ENCODE data around the gene CEP72. TPM values are rescaled to one million over a fixed set of nuclear protein-coding genes. Genes with fewer than 3 reads are reported as not detected.
"Not testable (repeated sequence)": the region's sequence is repeated elsewhere in the genome, so short reads cannot be mapped to it uniquely, and the experiment has no call there.

CEP72 gene
- total and polyA plus RNA-seq, 2 experiments from 2014 or later: 1.7 to 2.4 TPM

DNA sequence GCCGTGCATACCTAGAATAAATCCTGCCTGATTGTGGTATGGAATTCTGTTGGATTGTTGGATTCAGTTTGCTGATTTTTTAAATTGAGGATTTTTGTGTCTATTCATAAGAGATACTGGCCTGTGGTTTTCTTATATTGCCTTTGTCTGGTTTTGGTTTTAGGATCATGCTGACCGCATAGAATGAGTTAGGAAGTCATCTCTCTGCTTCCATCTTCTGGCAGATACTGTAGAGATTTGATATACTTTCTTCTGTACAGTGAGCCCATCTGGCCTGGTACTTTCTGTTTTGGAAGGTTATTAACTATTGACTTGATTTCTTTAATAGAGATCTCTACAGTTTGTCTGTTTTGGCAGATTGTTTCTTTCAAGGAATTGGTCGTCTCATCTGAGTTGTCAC lies 14.7 kb downstream of the CEP72 start:
- Histone ChIP-seq H3K4me3 (no peak overlapping the region), H3K4me2 (ENCODE audit: unreplicated experiment) (no peak overlapping the region), H4K20me1 (ENCODE audit: insufficient read depth) (no peaks in the 10 kb centered on the region), H3K27ac (no peak overlapping the region), H3K36me3 (ENCODE audit: low read depth) (no peaks in the 10 kb centered on the region), H2AFZ (no peak overlapping the region), H3K9ac (no peak overlapping the region), H3F3A (ENCODE audit: insufficient read depth) (no peaks in the 10 kb centered on the region), H3K79me2 (ENCODE audit: insufficient read depth) (no peaks in the 10 kb centered on the region), H3K4me1 (ENCODE audit: insufficient read depth) (no peaks in the 10 kb centered on the region), H3K9me2 (ENCODE audit: insufficient read depth) (no peaks in the 10 kb centered on the region), H3K9me3 (ENCODE audit: low read depth) (no peaks in the 10 kb centered on the region), H3K27me3 (replicated peaks; ENCODE audit: insufficient read depth) (no peaks in the 10 kb centered on the region)
- TF ChIP-seq EZH2 (IDR thresholded peaks at IDR 0.05; ENCODE audit: insufficient read depth, poor library complexity, severe bottlenecking) (no peak), EZH2phosphoT487 (IDR thresholded peaks at IDR 0.05; ENCODE audit: insufficient read depth, low read depth) (no peak)
- 92 to 94% methylated on average over 3 of the region's 3 CpGs for WGBS, 2 experiments (ENCODE audit: low coverage in 1 of 2, low lambda C conversion rate in 2 of 2, missing lambda C conversion rate in 2 of 2)
- no peak for DNase-seq
- in situ Hi-C loops (cut with MboI): no loop called here

GRCh38 chr5:627840-628239 lies 15.7 kb downstream of the CEP72 start:
- H3K9me2 ChIP-seq (ENCODE audit: insufficient read depth): no peaks in the 10 kb centered on the region
- no peaks in the 10 kb centered on the region for H3K9me3 ChIP-seq (ENCODE audit: low read depth)
- no peak overlapping the region for H2AFZ ChIP-seq
- no peak overlapping the region for H3K4me3 ChIP-seq
- no peaks in the 10 kb centered on the region for H4K20me1 ChIP-seq (ENCODE audit: insufficient read depth)
- H3K9ac ChIP-seq: no peak overlapping the region
- H3K27ac ChIP-seq: no peak overlapping the region
- H3K27me3 ChIP-seq (replicated peaks; ENCODE audit: insufficient read depth): no peaks in the 10 kb centered on the region
- DNase-seq: no peak
- TF ChIP-seq EZH2phosphoT487 (IDR thresholded peaks at IDR 0.05; ENCODE audit: insufficient read depth, low read depth) (no peak), EZH2 (IDR thresholded peaks at IDR 0.05; ENCODE audit: insufficient read depth, poor library complexity, severe bottlenecking) (no peak)
- WGBS, 2 experiments (ENCODE audit: low coverage in 1 of 2, low lambda C conversion rate in 2 of 2, missing lambda C conversion rate in 2 of 2): 97 to 98% methylated on average over 23 to 24 of the region's 24 CpGs
- H3F3A ChIP-seq (ENCODE audit: insufficient read depth): no peaks in the 10 kb centered on the region
- H3K36me3 ChIP-seq (ENCODE audit: low read depth): no peaks in the 10 kb centered on the region
- in situ Hi-C loops (cut with MboI): no loop called here
- H3K4me2 ChIP-seq (ENCODE audit: unreplicated experiment): no peak overlapping the region
- no peaks in the 10 kb centered on the region for H3K79me2 ChIP-seq (ENCODE audit: insufficient read depth)
- no peaks in the 10 kb centered on the region for H3K4me1 ChIP-seq (ENCODE audit: insufficient read depth)

DNA sequence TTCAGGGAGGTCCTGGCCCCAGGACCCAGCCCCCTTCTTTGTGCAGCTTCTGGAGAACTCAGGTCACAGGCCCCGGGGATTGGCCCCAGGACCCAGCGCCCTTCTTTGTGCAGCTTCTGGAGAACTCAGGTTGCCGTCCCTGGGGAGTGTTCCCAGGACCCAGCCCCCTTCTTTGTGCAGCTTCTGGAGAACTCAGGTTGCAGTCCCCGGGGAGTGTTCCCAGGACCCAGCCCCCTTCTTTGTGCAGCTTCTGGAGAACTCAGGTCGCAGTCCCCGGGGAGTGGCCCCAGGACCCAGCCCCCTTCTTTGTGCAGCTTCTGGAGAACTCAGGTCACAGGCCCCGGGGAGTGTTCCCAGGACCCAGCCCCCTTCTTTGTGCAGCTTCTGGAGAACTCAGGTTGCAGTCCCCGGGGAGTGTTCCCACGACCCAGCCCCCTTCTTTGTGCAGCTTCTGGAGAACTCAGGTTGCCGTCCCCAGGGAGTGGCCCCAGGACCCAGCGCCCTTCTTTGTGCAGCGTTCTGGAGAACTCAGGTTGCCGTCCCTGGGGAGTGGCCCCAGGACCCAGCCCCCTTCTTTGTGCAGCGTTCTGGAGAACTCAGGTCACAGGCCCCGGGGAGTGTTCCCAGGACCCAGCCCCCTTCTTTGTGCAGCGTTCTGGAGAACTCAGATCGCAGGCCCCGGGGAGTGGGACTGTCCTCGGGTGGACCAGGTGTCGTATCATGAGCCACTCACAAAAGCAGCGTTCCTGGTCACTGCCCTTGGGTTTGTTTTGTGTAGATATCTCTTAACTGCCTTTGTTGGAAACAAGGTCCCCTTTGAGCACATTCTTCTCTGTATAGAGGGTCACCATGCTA lies 16.4 kb downstream of the CEP72 start:
- H4K20me1 ChIP-seq (ENCODE audit: insufficient read depth); H3K79me2 ChIP-seq (ENCODE audit: insufficient read depth); H3K4me1 ChIP-seq (ENCODE audit: insufficient read depth); H3K9ac ChIP-seq; H3K4me2 ChIP-seq (ENCODE audit: unreplicated experiment); DNase-seq; H3F3A ChIP-seq (ENCODE audit: insufficient read depth); H3K36me3 ChIP-seq (ENCODE audit: low read depth); H3K27me3 ChIP-seq (replicated peaks; ENCODE audit: insufficient read depth); H3K4me3 ChIP-seq; H3K27ac ChIP-seq; in situ Hi-C loops (cut with MboI); H3K9me2 ChIP-seq (ENCODE audit: insufficient read depth); H2AFZ ChIP-seq; H3K9me3 ChIP-seq (ENCODE audit: low read depth): not testable (repeated sequence)
- WGBS, 2 experiments (ENCODE audit: low coverage in 1 of 2, low lambda C conversion rate in 2 of 2, missing lambda C conversion rate in 2 of 2): 92 to 95% methylated on average over 13 to 19 of the region's 21 CpGs

DNA sequence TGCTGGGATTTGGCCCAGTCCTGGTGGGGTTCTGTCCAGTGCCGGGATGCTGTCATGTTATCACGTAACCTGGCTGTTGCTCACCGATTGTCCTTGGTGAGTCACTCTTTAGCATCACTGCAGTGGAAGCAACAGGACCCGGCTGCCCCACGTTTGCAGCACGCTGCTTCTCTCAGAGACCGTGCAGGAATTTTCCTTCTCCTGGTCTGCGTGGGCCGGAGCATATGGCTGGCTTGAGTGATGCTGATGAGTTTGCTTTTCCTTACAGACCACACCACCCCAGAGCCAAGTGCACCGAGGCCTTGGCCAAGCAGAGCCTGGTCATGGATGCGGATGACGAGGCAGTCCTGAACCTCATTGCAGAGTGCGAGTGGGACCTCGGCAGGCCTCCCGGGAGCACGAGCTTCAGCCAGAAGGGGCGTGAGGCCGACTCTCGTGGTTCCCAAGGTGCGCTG lies 21.4 kb downstream of the CEP72 start:
- Histone ChIP-seq H3F3A (ENCODE audit: insufficient read depth) (no peaks in the 10 kb centered on the region), H3K36me3 (ENCODE audit: low read depth) (no peaks in the 10 kb centered on the region), H3K9me3 (ENCODE audit: low read depth) (no peaks in the 10 kb centered on the region), H3K4me3 (no peak overlapping the region), H3K4me2 (ENCODE audit: unreplicated experiment) (no peak overlapping the region), H3K9me2 (ENCODE audit: insufficient read depth) (no peaks in the 10 kb centered on the region), H3K27me3 (replicated peaks; ENCODE audit: insufficient read depth) (no peaks in the 10 kb centered on the region), H4K20me1 (ENCODE audit: insufficient read depth) (no peaks in the 10 kb centered on the region), H2AFZ (no peak overlapping the region), H3K4me1 (ENCODE audit: insufficient read depth) (no peaks in the 10 kb centered on the region), H3K79me2 (ENCODE audit: insufficient read depth) (no peaks in the 10 kb centered on the region), H3K9ac (no peak overlapping the region), H3K27ac (no peak overlapping the region)
- TF ChIP-seq EZH2 (IDR thresholded peaks at IDR 0.05; ENCODE audit: insufficient read depth, poor library complexity, severe bottlenecking) (no peak), EZH2phosphoT487 (IDR thresholded peaks at IDR 0.05; ENCODE audit: insufficient read depth, low read depth) (no peak)
- in situ Hi-C loops (cut with MboI): no loop called here
- 80 to 83% methylated on average over 20 of the region's 20 CpGs for WGBS, 2 experiments (ENCODE audit: low coverage in 1 of 2, low lambda C conversion rate in 2 of 2, missing lambda C conversion rate in 2 of 2)
- peak; percentile 17 for DNase-seq

Measured in GM23248 (cell line).